ENCODE measurements around the gene GLIS1. TPM values are rescaled to one million over a fixed set of nuclear protein-coding genes. Genes with fewer than 3 reads are reported as not detected.
A peak's percentile ranks its signal among the peaks of the same experiment; 100 is the strongest.

The GLIS1 gene
- polyA plus RNA-seq, 1 experiment: 1.9 TPM

- CTCF ChIA-PET: interaction anchor here (1.1 to 1.8 kb wide), 3 partner anchors 8 to 200 kb away, joined by 3 to 4 read pairs (median 3); no protein-coding TSS in a partner anchor
- H3K36me3 ChIP-seq (ENCODE audit: control insufficient read depth, insufficient read depth, low read length): no peaks in the 10 kb centered on the region
- H3K27me3 ChIP-seq (ENCODE audit: control insufficient read depth, insufficient read depth, low read length): no peaks in the 10 kb centered on the region
- POLR2A ChIA-PET: no interaction called here
- TF ChIP-seq, protein P1, sequence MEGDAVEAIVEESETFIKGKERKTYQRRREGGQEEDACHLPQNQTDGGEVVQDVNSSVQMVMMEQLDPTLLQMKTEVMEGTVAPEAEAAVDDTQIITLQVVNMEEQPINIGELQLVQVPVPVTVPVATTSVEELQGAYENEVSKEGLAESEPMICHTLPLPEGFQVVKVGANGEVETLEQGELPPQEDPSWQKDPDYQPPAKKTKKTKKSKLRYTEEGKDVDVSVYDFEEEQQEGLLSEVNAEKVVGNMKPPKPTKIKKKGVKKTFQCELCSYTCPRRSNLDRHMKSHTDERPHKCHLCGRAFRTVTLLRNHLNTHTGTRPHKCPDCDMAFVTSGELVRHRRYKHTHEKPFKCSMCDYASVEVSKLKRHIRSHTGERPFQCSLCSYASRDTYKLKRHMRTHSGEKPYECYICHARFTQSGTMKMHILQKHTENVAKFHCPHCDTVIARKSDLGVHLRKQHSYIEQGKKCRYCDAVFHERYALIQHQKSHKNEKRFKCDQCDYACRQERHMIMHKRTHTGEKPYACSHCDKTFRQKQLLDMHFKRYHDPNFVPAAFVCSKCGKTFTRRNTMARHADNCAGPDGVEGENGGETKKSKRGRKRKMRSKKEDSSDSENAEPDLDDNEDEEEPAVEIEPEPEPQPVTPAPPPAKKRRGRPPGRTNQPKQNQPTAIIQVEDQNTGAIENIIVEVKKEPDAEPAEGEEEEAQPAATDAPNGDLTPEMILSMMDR (IDR thresholded peaks at IDR 0.05; ENCODE audit: insufficient read depth, low read depth, low read length): no peak
- H3K4me3 ChIP-seq (ENCODE audit: low read depth, low read length): no peak overlapping the region
- DNase-seq (ENCODE audit: low read depth): no peak
These were observed 52.6 kb downstream of the GLIS1 start for GRCh38 chr1:53686091-53686964.

GRCh38 chr1:53685272-53686051, 53.5 kb downstream of the GLIS1 start:
- POLR2A ChIA-PET: no interaction called here
- DNase-seq (ENCODE audit: low read depth): no peak
- Histone ChIP-seq H3K36me3 (ENCODE audit: control insufficient read depth, insufficient read depth, low read length) (no peaks in the 10 kb centered on the region), H3K27me3 (ENCODE audit: control insufficient read depth, insufficient read depth, low read length) (no peaks in the 10 kb centered on the region), H3K4me3 (ENCODE audit: low read depth, low read length) (no peak overlapping the region)
- TF ChIP-seq, protein P1 (IDR thresholded peaks at IDR 0.05; ENCODE audit: insufficient read depth, low read depth, low read length): no peak
- CTCF ChIA-PET: interaction anchor here (0.8 to 1.8 kb wide), 4 partner anchors 9 to 199 kb away, joined by 3 to 4 read pairs (median 3); no protein-coding TSS in a partner anchor

DNA sequence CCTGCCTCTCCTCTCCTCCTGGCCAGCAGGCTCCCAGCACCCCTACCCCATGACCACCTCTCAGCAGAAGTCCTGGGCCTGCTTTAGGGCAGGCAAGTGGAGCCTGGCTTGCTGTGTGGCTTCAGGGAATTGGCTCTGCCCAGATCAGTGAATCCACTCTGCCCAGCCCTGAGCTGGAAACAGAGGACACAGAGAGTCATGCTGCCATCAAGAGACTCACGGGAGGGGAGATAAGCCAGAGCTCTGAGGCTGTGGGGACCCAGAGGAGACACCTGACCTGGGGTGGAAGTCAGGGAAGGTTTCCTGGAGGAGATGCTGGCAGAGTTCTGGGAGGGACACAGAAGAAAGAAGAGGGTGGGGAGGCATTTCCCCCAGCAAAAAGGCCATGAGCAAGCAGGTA, 54.2 kb downstream of the GLIS1 start:
- TF ChIP-seq, protein P1 (IDR thresholded peaks at IDR 0.05; ENCODE audit: insufficient read depth, low read depth, low read length): no peak

GRCh38 chr1:53683986-53684740, 54.8 kb downstream of the GLIS1 start:
- H3K27me3 ChIP-seq (ENCODE audit: control insufficient read depth, insufficient read depth, low read length): no peaks in the 10 kb centered on the region
- CTCF ChIA-PET: interaction anchor here (0.7 to 0.9 kb wide), 6 partner anchors 12 to 200 kb away, joined by 3 to 4 read pairs (median 3); no protein-coding TSS in a partner anchor
- H3K36me3 ChIP-seq (ENCODE audit: control insufficient read depth, insufficient read depth, low read length): no peaks in the 10 kb centered on the region
- H3K4me3 ChIP-seq (ENCODE audit: low read depth, low read length): no peak overlapping the region
- POLR2A ChIA-PET: no interaction called here
- DNase-seq (ENCODE audit: low read depth): no peak
- TF ChIP-seq, protein P1 (IDR thresholded peaks at IDR 0.05; ENCODE audit: insufficient read depth, low read depth, low read length): peak; percentile 27; the same call in 1 of the 2 replicates

More for the DNA sequence above, 54.2 kb downstream of the GLIS1 start:
- DNase-seq (ENCODE audit: low read depth): no peak
- POLR2A ChIA-PET: no interaction called here
- CTCF ChIA-PET: interaction anchor here (0.8 kb wide), 1 partner anchor 69 kb away, joined by 3 read pairs; no protein-coding TSS in a partner anchor
- no peak overlapping the region for H3K4me3 ChIP-seq (ENCODE audit: low read depth, low read length)
- H3K27me3 ChIP-seq (ENCODE audit: control insufficient read depth, insufficient read depth, low read length): no peaks in the 10 kb centered on the region
- H3K36me3 ChIP-seq (ENCODE audit: control insufficient read depth, insufficient read depth, low read length): no peaks in the 10 kb centered on the region

All from BJ (cell line).